ENCODE results near the gene SCN10A. TPM values are rescaled to one million over a fixed set of nuclear protein-coding genes. Genes with fewer than 3 reads are reported as not detected.

Gene SCN10A
- total RNA-seq, 1 experiment from 2014 or later: not detected

DNA sequence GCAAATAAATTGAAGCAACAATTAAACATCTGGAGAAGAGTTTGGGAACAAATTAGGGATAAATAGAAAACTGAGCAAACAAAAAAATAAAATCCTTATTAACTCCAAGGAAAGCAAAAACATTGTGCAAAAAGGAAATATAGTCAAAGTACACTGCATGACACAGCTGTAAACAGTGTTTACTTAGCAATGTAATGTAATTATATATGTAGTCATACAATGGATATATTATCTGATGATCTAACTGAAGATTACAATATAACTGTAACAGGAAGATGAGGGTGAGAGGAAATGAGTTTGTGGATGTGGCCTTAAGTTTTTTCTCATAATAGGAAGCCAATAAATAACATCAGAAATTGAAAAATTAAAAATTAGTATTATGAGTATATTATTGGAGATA is 42.5 kb downstream of the SCN10A start:
- no peak for ATAC-seq
- ChIA-PET POLR2A (interaction anchor here (0.6 kb wide), 1 partner anchor 197 kb away, joined by 3 read pairs; no protein-coding TSS in a partner anchor), CTCF (interaction anchor here (1.6 kb wide), 1 partner anchor 35 kb away, joined by 4 read pairs; no protein-coding TSS in a partner anchor)
- TF ChIP-seq ETV6 (CRISPR knock-in tag; IDR thresholded peaks at IDR 0.05) (no peak), JAZF1 (CRISPR knock-in tag; IDR thresholded peaks at IDR 0.05) (no peak), TEAD1 (CRISPR knock-in tag; IDR thresholded peaks at IDR 0.05) (no peak), GRHL2 (CRISPR knock-in tag; IDR thresholded peaks at IDR 0.05; ENCODE audit: insufficient replicate concordance, severe bottlenecking) (no peak), IRF2 (CRISPR knock-in tag; IDR thresholded peaks at IDR 0.05; ENCODE audit: borderline replicate concordance, low read depth) (no peak), SMAD4 (CRISPR knock-in tag; IDR thresholded peaks at IDR 0.05) (no peak), ZNF317 (CRISPR knock-in tag; IDR thresholded peaks at IDR 0.05; ENCODE audit: borderline replicate concordance, low read depth) (no peak), TEAD4 (CRISPR knock-in tag; IDR thresholded peaks at IDR 0.05) (no peak), SP1 (CRISPR knock-in tag; conservative IDR thresholded peaks at IDR 0.05) (no peak), ZNF396 (CRISPR knock-in tag; IDR thresholded peaks at IDR 0.05; ENCODE audit: borderline replicate concordance) (no peak)
- TF ChIP-seq, protein P1, sequence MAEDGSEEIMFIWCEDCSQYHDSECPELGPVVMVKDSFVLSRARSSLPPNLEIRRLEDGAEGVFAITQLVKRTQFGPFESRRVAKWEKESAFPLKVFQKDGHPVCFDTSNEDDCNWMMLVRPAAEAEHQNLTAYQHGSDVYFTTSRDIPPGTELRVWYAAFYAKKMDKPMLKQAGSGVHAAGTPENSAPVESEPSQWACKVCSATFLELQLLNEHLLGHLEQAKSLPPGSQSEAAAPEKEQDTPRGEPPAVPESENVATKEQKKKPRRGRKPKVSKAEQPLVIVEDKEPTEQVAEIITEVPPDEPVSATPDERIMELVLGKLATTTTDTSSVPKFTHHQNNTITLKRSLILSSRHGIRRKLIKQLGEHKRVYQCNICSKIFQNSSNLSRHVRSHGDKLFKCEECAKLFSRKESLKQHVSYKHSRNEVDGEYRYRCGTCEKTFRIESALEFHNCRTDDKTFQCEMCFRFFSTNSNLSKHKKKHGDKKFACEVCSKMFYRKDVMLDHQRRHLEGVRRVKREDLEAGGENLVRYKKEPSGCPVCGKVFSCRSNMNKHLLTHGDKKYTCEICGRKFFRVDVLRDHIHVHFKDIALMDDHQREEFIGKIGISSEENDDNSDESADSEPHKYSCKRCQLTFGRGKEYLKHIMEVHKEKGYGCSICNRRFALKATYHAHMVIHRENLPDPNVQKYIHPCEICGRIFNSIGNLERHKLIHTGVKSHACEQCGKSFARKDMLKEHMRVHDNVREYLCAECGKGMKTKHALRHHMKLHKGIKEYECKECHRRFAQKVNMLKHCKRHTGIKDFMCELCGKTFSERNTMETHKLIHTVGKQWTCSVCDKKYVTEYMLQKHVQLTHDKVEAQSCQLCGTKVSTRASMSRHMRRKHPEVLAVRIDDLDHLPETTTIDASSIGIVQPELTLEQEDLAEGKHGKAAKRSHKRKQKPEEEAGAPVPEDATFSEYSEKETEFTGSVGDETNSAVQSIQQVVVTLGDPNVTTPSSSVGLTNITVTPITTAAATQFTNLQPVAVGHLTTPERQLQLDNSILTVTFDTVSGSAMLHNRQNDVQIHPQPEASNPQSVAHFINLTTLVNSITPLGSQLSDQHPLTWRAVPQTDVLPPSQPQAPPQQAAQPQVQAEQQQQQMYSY (CRISPR knock-in tag; IDR thresholded peaks at IDR 0.05): no peak
- TF ChIP-seq, protein P2, sequence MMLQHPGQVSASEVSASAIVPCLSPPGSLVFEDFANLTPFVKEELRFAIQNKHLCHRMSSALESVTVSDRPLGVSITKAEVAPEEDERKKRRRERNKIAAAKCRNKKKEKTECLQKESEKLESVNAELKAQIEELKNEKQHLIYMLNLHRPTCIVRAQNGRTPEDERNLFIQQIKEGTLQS (CRISPR knock-in tag; conservative IDR thresholded peaks at IDR 0.05): no peak
- H3K27me3 Mint-ChIP-seq (ENCODE audit: low read depth): peaks cover 24% of the 10 kb centered on the region
- peaks cover 28% of the 10 kb centered on the region for H3K9me3 Mint-ChIP-seq
- DNase-seq (ENCODE audit: low spot score): no peak
- H3K4me3 Mint-ChIP-seq: no peak overlapping the region
- no peak overlapping the region for H3K27ac Mint-ChIP-seq
- no peaks in the 10 kb centered on the region for H3K36me3 Mint-ChIP-seq
- no peaks in the 10 kb centered on the region for H3K4me1 Mint-ChIP-seq

DNA sequence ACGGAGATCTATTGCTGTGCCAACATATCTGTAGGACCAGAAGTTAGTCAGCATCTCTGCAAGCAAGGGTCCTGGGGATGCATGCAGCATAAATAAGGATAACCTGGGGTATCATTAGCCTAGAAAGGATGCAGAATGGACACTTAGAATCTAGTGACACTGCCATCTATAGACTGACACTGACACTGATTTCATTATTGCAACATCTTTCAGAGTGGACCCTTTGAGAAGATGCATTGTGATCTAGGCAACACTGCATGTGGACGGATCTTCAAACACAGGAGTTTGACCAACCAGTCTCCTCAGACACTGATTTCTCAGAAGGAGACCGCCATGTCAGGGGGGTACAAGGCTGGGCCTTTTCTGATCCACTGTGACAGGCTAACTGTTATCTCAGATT is 52.4 kb downstream of the SCN10A start:
- no peak overlapping the region for H3K27ac Mint-ChIP-seq
- H3K4me1 Mint-ChIP-seq: no peaks in the 10 kb centered on the region
- no peaks in the 10 kb centered on the region; the same call in 1 of the 2 replicates for H3K36me3 Mint-ChIP-seq
- ChIA-PET CTCF (no interaction called here), POLR2A (no interaction called here)
- H3K27me3 Mint-ChIP-seq (ENCODE audit: low read depth): peaks cover 10% of the 10 kb centered on the region; the same call in 1 of the 2 replicates
- H3K4me3 Mint-ChIP-seq: no peak overlapping the region
- ATAC-seq: no peak
- peaks cover 38% of the 10 kb centered on the region for H3K9me3 Mint-ChIP-seq
- no peak for DNase-seq (ENCODE audit: low spot score)
- TF ChIP-seq OVOL2 (CRISPR knock-in tag; IDR thresholded peaks at IDR 0.05; ENCODE audit: borderline replicate concordance) (no peak), ZNF232 (CRISPR knock-in tag; IDR thresholded peaks at IDR 0.05) (no peak), NFYB (CRISPR knock-in tag; conservative IDR thresholded peaks at IDR 0.05; ENCODE audit: low read depth) (no peak), MXD4 (CRISPR knock-in tag; IDR thresholded peaks at IDR 0.05; ENCODE audit: borderline replicate concordance) (no peak), GTF2I (CRISPR knock-in tag; conservative IDR thresholded peaks at IDR 0.05) (no peak), KAT7 (CRISPR knock-in tag; IDR thresholded peaks at IDR 0.05; ENCODE audit: borderline replicate concordance) (no peak)
- TF ChIP-seq, protein P1 (CRISPR knock-in tag; IDR thresholded peaks at IDR 0.05): no peak
- TF ChIP-seq, protein P3, sequence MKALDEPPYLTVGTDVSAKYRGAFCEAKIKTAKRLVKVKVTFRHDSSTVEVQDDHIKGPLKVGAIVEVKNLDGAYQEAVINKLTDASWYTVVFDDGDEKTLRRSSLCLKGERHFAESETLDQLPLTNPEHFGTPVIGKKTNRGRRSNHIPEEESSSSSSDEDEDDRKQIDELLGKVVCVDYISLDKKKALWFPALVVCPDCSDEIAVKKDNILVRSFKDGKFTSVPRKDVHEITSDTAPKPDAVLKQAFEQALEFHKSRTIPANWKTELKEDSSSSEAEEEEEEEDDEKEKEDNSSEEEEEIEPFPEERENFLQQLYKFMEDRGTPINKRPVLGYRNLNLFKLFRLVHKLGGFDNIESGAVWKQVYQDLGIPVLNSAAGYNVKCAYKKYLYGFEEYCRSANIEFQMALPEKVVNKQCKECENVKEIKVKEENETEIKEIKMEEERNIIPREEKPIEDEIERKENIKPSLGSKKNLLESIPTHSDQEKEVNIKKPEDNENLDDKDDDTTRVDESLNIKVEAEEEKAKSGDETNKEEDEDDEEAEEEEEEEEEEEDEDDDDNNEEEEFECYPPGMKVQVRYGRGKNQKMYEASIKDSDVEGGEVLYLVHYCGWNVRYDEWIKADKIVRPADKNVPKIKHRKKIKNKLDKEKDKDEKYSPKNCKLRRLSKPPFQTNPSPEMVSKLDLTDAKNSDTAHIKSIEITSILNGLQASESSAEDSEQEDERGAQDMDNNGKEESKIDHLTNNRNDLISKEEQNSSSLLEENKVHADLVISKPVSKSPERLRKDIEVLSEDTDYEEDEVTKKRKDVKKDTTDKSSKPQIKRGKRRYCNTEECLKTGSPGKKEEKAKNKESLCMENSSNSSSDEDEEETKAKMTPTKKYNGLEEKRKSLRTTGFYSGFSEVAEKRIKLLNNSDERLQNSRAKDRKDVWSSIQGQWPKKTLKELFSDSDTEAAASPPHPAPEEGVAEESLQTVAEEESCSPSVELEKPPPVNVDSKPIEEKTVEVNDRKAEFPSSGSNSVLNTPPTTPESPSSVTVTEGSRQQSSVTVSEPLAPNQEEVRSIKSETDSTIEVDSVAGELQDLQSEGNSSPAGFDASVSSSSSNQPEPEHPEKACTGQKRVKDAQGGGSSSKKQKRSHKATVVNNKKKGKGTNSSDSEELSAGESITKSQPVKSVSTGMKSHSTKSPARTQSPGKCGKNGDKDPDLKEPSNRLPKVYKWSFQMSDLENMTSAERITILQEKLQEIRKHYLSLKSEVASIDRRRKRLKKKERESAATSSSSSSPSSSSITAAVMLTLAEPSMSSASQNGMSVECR (CRISPR knock-in tag; IDR thresholded peaks at IDR 0.05; ENCODE audit: borderline replicate concordance): no peak
- TF ChIP-seq, protein P4, sequence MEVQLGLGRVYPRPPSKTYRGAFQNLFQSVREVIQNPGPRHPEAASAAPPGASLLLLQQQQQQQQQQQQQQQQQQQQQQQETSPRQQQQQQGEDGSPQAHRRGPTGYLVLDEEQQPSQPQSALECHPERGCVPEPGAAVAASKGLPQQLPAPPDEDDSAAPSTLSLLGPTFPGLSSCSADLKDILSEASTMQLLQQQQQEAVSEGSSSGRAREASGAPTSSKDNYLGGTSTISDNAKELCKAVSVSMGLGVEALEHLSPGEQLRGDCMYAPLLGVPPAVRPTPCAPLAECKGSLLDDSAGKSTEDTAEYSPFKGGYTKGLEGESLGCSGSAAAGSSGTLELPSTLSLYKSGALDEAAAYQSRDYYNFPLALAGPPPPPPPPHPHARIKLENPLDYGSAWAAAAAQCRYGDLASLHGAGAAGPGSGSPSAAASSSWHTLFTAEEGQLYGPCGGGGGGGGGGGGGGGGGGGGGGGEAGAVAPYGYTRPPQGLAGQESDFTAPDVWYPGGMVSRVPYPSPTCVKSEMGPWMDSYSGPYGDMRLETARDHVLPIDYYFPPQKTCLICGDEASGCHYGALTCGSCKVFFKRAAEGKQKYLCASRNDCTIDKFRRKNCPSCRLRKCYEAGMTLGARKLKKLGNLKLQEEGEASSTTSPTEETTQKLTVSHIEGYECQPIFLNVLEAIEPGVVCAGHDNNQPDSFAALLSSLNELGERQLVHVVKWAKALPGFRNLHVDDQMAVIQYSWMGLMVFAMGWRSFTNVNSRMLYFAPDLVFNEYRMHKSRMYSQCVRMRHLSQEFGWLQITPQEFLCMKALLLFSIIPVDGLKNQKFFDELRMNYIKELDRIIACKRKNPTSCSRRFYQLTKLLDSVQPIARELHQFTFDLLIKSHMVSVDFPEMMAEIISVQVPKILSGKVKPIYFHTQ (CRISPR knock-in tag; IDR thresholded peaks at IDR 0.05): no peak
